Osteocyte (in vitro differentiated cells): Measurements from ENCODE around the gene SLC5A10. TPM values are rescaled to one million over a fixed set of nuclear protein-coding genes. Genes with fewer than 3 reads are reported as not detected.

Experiments used
- DNase-seq: peaks from one replicate; pipeline ENCODE4 v3.0.0; 2021; ENCODE audit warnings: mixed read lengths; ENCODE audit not compliant: unreplicated experiment; ENCODE audit errors: extremely low spot score
- H3K27ac Mint-ChIP-seq: one replicate; pipeline ENCODE4 v1.8.0; 2021; ENCODE audit warnings: mild to moderate bottlenecking, mixed read lengths; ENCODE audit not compliant: unreplicated experiment
- H3K27me3 Mint-ChIP-seq: one replicate; pipeline ENCODE4 v1.8.0; 2021; ENCODE audit warnings: mixed read lengths; ENCODE audit not compliant: unreplicated experiment
- H3K36me3 Mint-ChIP-seq: one replicate; pipeline ENCODE4 v1.8.0; 2021; ENCODE audit warnings: mixed read lengths; ENCODE audit not compliant: unreplicated experiment
- H3K4me1 Mint-ChIP-seq: one replicate; pipeline ENCODE4 v1.8.0; 2021; ENCODE audit warnings: mixed read lengths; ENCODE audit not compliant: unreplicated experiment
- H3K4me3 Mint-ChIP-seq: one replicate; pipeline ENCODE4 v1.8.0; 2021; ENCODE audit warnings: mild to moderate bottlenecking, moderate library complexity, mixed read lengths; ENCODE audit not compliant: unreplicated experiment
- H3K9me3 Mint-ChIP-seq: one replicate; pipeline ENCODE4 v1.8.0; 2021; ENCODE audit warnings: mixed read lengths; ENCODE audit not compliant: unreplicated experiment
- CTCF ChIP-seq: fragments of 200-600 bp; sonication (generic); IDR thresholded peaks from 2 replicates; pipeline ENCODE4 v1.5.0; 2021; ENCODE audit warnings: antibody characterized with exemption, mild to moderate bottlenecking, moderate library complexity
- total RNA-seq: library from RNA; stranded (reverse); gene quantifications from 2 replicates; pipeline ENCODE4 v1.2.1, GENCODE V29; 2021

Gene SLC5A10
- total RNA-seq, 1 donor from 2014 or later: not detected

- no peaks in the 10 kb centered on the region for H3K36me3 Mint-ChIP-seq
- no peaks in the 10 kb centered on the region for H3K4me1 Mint-ChIP-seq
These were observed 60.5 kb downstream of the SLC5A10 start for GRCh38 chr17:19012171-19013080.

GRCh38 chr17:19013226-19013625 is 61.3 kb downstream of the SLC5A10 start:
- no peaks in the 10 kb centered on the region for H3K27me3 Mint-ChIP-seq
- no peaks in the 10 kb centered on the region for H3K9me3 Mint-ChIP-seq
- no peak overlapping the region for H3K27ac Mint-ChIP-seq
- no peak for TF ChIP-seq CTCF
- no peaks in the 10 kb centered on the region for H3K36me3 Mint-ChIP-seq
- no peak for DNase-seq
- H3K4me1 Mint-ChIP-seq: no peaks in the 10 kb centered on the region
- no peak overlapping the region for H3K4me3 Mint-ChIP-seq

More at GRCh38 chr17:19012171-19013080, 60.5 kb downstream of the SLC5A10 start:
- no peak overlapping the region for H3K27ac Mint-ChIP-seq
- DNase-seq: no peak
- H3K9me3 Mint-ChIP-seq: no peaks in the 10 kb centered on the region
- no peak overlapping the region for H3K4me3 Mint-ChIP-seq
- TF ChIP-seq CTCF: no peak
- H3K27me3 Mint-ChIP-seq: no peaks in the 10 kb centered on the region

- no peaks in the 10 kb centered on the region for H3K27me3 Mint-ChIP-seq
- no peak for TF ChIP-seq CTCF
- H3K9me3 Mint-ChIP-seq: no peaks in the 10 kb centered on the region
- no peak overlapping the region for H3K27ac Mint-ChIP-seq
- H3K36me3 Mint-ChIP-seq: no peaks in the 10 kb centered on the region
- DNase-seq: no peak
- no peaks in the 10 kb centered on the region for H3K4me1 Mint-ChIP-seq
- H3K4me3 Mint-ChIP-seq: no peak overlapping the region
These were observed 62.1 kb downstream of the SLC5A10 start for GRCh38 chr17:19013806-19014627.

GRCh38 chr17:19014628-19015215 is 62.8 kb downstream of the SLC5A10 start:
- Mint-ChIP-seq H3K27me3 (no peaks in the 10 kb centered on the region), H3K27ac (no peak overlapping the region), H3K4me1 (peaks cover 1% of the 10 kb centered on the region), H3K9me3 (no peaks in the 10 kb centered on the region), H3K36me3 (no peaks in the 10 kb centered on the region), H3K4me3 (no peak overlapping the region)
- no peak for TF ChIP-seq CTCF
- DNase-seq: no peak
